MM.1S (cell line): ENCODE measurements around the gene RRP12.

ENCODE experiments used
- DNase-seq: peaks from one replicate; pipeline ENCODE4 v3.0.0-alpha.2; 2015
- H2AFZ ChIP-seq: fragments of 300-600 bp; sonication (generic); 2 replicates; pipeline ENCODE4 v1.6.0; 2016; ENCODE audit warnings: antibody characterized with exemption, low read length
- H3F3A ChIP-seq: fragments of 300-600 bp; sonication (generic); 2 replicates; pipeline ENCODE4 v1.6.1; 2016; ENCODE audit warnings: mild to moderate bottlenecking, antibody characterized with exemption, low read length, moderate library complexity, mixed read lengths; ENCODE audit not compliant: insufficient read depth
- H3K27ac ChIP-seq: fragments of 300-600 bp; sonication (generic); 2 replicates; pipeline ENCODE4 v1.5.1; 2016; ENCODE audit warnings: mild to moderate bottlenecking, low read length
- H3K27me3 ChIP-seq: fragments of 300-600 bp; sonication (generic); replicated peaks from 2 replicates; pipeline ENCODE4 v1.6.0; 2016; ENCODE audit warnings: low read length; ENCODE audit not compliant: insufficient read depth
- H3K36me3 ChIP-seq: fragments of 300-600 bp; sonication (generic); replicated peaks from 2 replicates; pipeline ENCODE4 v1.6.1; 2016; ENCODE audit warnings: mild to moderate bottlenecking, low read length, mixed read lengths; ENCODE audit not compliant: insufficient read depth
- H3K4me1 ChIP-seq: fragments of 300-600 bp; sonication (generic); 2 replicates; pipeline ENCODE4 v1.6.1; 2016; ENCODE audit warnings: low read length, mixed read lengths
- H3K4me2 ChIP-seq: fragments of 300-600 bp; sonication (generic); 2 replicates; pipeline ENCODE4 v1.6.0; 2016; ENCODE audit warnings: low read depth, low read length
- H3K4me3 ChIP-seq: fragments of 300-600 bp; sonication (generic); 2 replicates; pipeline ENCODE4 v1.5.1; 2016; ENCODE audit warnings: low read length, mixed read lengths
- H3K79me2 ChIP-seq: fragments of 300-600 bp; sonication (generic); 2 replicates; pipeline ENCODE4 v1.6.1; 2016; ENCODE audit warnings: mixed run types, low read length, mixed read lengths
- H3K9ac ChIP-seq: fragments of 300-600 bp; sonication (generic); 2 replicates; pipeline ENCODE4 v1.6.1; 2016; ENCODE audit warnings: low read length, mixed read lengths
- H3K9me2 ChIP-seq: fragments of 300-600 bp; sonication (generic); replicated peaks from 2 replicates; pipeline ENCODE4 v1.6.1; 2016; ENCODE audit warnings: mild to moderate bottlenecking, low read length, mixed read lengths; ENCODE audit not compliant: insufficient read depth
- H3K9me3 ChIP-seq: fragments of 300-600 bp; sonication (generic); replicated peaks from 2 replicates; pipeline ENCODE4 v1.6.1; 2016; ENCODE audit warnings: mild to moderate bottlenecking, low read length, mixed read lengths; ENCODE audit not compliant: insufficient read depth
- H4K20me1 ChIP-seq: fragments of 300-600 bp; sonication (generic); 2 replicates; pipeline ENCODE4 v1.6.1; 2016; ENCODE audit warnings: mild to moderate bottlenecking, low read length, moderate library complexity, mixed read lengths; ENCODE audit not compliant: insufficient read depth
- EZH2 ChIP-seq: fragments of 300-600 bp; sonication (generic); optimal IDR thresholded peaks from 2 replicates; pipeline ENCODE3; 2017; ENCODE audit warnings: low read depth, mild to moderate bottlenecking, antibody characterized with exemption, low read length, mixed read lengths
- EZH2phosphoT487 ChIP-seq: fragments of 300-600 bp; sonication (generic); IDR thresholded peaks from 2 replicates; pipeline ENCODE4 v1.6.1; 2018; ENCODE audit warnings: antibody characterized with exemption, low read length
- TF ChIP-seq, protein P1 (sequence below): fragments of 300-600 bp; sonication (generic); IDR thresholded peaks from 2 replicates; pipeline ENCODE4 v1.5.1; 2016; ENCODE audit warnings: antibody characterized with exemption, low read length, mixed read lengths

Gene RRP12

DNA sequence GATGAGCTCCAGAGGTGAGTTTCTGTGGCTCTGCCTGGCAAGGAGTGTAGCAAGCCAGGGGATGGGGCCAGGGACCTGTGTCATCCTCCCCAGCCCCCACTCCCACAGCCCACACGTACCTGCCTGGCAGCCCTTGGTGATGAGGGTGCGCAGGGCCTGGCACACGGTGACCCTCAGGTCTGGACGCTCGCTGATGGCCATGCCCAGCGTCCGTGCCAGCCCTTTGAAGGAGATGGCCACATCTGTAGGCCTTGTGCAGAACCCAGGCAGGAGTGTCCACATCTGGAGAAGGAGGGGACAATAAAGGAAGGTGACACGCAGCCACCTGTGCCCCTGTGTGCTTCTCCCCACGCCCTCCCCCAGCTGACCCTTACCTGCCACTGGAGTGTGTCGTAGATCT lies 27.7 kb downstream of the RRP12 start:
- Histone ChIP-seq H3K27ac (no peak overlapping the region), H3K9me3 (no peaks in the 10 kb centered on the region), H3K4me2 (no peak overlapping the region), H3K27me3 (no peaks in the 10 kb centered on the region), H3K4me1 (no peaks in the 10 kb centered on the region), H3K9me2 (no peaks in the 10 kb centered on the region), H3K79me2 (no peaks in the 10 kb centered on the region), H3K9ac (no peak overlapping the region), H3F3A (no peaks in the 10 kb centered on the region), H3K36me3 (no peaks in the 10 kb centered on the region), H4K20me1 (no peaks in the 10 kb centered on the region), H2AFZ (no peak overlapping the region), H3K4me3 (no peak overlapping the region)
- no peak for DNase-seq
- no peak for TF ChIP-seq EZH2phosphoT487
- TF ChIP-seq EZH2 = no peak
- TF ChIP-seq, protein P1, sequence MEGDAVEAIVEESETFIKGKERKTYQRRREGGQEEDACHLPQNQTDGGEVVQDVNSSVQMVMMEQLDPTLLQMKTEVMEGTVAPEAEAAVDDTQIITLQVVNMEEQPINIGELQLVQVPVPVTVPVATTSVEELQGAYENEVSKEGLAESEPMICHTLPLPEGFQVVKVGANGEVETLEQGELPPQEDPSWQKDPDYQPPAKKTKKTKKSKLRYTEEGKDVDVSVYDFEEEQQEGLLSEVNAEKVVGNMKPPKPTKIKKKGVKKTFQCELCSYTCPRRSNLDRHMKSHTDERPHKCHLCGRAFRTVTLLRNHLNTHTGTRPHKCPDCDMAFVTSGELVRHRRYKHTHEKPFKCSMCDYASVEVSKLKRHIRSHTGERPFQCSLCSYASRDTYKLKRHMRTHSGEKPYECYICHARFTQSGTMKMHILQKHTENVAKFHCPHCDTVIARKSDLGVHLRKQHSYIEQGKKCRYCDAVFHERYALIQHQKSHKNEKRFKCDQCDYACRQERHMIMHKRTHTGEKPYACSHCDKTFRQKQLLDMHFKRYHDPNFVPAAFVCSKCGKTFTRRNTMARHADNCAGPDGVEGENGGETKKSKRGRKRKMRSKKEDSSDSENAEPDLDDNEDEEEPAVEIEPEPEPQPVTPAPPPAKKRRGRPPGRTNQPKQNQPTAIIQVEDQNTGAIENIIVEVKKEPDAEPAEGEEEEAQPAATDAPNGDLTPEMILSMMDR = no peak

DNA sequence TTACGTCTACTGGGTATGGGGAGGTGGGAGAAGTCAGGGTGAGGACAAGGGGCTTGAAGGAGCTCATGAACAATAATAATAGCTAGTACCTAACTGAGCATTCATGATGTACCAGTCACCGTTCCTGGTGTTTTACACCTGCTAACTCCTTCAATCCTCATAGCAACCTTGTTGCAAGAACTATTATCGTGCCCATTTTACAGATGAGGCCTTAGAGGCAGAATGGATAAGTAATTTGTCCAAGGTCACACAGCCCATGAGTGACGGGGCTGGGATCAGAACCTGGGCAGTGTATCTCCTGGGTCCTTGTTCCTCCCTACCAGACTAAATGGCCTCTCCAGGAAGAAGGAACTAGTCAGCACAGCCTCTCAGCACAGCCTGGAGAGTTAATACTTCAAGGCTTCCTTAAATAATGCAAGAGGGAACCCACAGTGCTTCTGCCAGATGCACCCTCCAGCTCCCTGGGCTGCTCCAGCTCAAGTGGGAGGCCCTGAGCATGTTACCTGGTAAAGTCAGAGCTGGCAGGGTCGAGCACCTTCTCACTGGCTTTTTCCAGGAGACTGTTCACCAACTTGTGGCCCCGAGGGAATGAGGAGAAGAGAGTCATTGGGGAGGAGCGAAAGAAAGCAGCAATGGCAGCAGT lies 28.8 kb downstream of the RRP12 start:
- no peak overlapping the region for H3K27ac ChIP-seq
- no peaks in the 10 kb centered on the region for H4K20me1 ChIP-seq
- H3K4me1 ChIP-seq = no peaks in the 10 kb centered on the region
- H3K9me3 ChIP-seq = no peaks in the 10 kb centered on the region
- no peak overlapping the region for H3K9ac ChIP-seq
- H2AFZ ChIP-seq = no peak overlapping the region
- H3K9me2 ChIP-seq = no peaks in the 10 kb centered on the region
- H3K27me3 ChIP-seq = no peaks in the 10 kb centered on the region
- H3K4me2 ChIP-seq = no peak overlapping the region
- no peaks in the 10 kb centered on the region for H3F3A ChIP-seq
- TF ChIP-seq, protein P1 = no peak
- TF ChIP-seq EZH2phosphoT487 = no peak
- no peak for TF ChIP-seq EZH2
- no peaks in the 10 kb centered on the region for H3K36me3 ChIP-seq
- no peaks in the 10 kb centered on the region for H3K79me2 ChIP-seq
- no peak for DNase-seq
- no peak overlapping the region for H3K4me3 ChIP-seq

DNA sequence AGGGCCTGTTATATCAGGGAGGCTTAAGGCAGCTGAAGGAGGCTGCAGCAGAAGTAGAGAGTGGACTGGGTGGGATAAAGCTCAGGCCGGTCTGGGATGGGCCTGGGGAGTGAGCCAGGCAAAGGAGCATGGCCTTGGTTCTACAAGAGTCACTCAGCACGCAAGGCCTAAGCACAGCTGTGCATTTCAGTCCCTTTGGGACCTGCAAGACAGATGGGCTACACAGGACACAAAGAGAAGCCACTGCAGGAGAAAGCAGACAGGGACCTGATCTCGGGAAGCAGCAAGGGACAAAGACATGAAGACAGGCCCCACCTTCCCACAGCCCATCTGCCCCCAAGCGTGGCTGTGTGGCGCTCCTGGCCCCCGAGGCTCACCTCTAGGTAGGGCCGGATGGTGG lies 29.4 kb downstream of the RRP12 start:
- Histone ChIP-seq H3K79me2 (no peaks in the 10 kb centered on the region), H2AFZ (no peak overlapping the region), H3K4me1 (no peaks in the 10 kb centered on the region), H3K27ac (no peak overlapping the region), H3F3A (no peaks in the 10 kb centered on the region), H3K4me2 (no peak overlapping the region), H3K27me3 (no peaks in the 10 kb centered on the region), H3K4me3 (no peak overlapping the region), H3K9me3 (no peaks in the 10 kb centered on the region), H3K9ac (no peak overlapping the region), H3K9me2 (no peaks in the 10 kb centered on the region), H3K36me3 (no peaks in the 10 kb centered on the region), H4K20me1 (no peaks in the 10 kb centered on the region)
- TF ChIP-seq, protein P1 = no peak
- TF ChIP-seq EZH2phosphoT487 (no peak), EZH2 (no peak)
- DNase-seq = no peak
